Upper lobe of left lung (tissue), 4 donors: ENCODE data around the gene TBL1Y.

ENCODE experiments used
- CTCF ChIP-seq, 6 experiments: fragments of 450-650 bp in 4 of 6; fragments of 200-600 bp in 2 of 6; sonication (generic) in 2 of 6; IDR thresholded peaks; one replicate each; pipeline ENCODE4 v1.5.1; 2016 to 2019; ENCODE audit warnings: antibody characterized with exemption in 6 of 6
- POLR2A ChIP-seq, 4 donors: fragments of 450-650 bp; IDR thresholded peaks; one replicate each; pipeline ENCODE4 v1.5.1; 2016 to 2017; ENCODE audit warnings: antibody characterized with exemption in 4 of 4, mild to moderate bottlenecking in 2 of 4
- POLR2AphosphoS5 ChIP-seq, 2 donors: sonication (generic); formaldehyde crosslinking; IDR thresholded peaks; one replicate each; pipeline ENCODE4 v1.5.1; 2017; ENCODE audit warnings: antibody characterized with exemption in 2 of 2

- TF ChIP-seq CTCF (IDR thresholded peaks at IDR 0.05) (no peak), POLR2A (IDR thresholded peaks at IDR 0.05) (no peak), POLR2AphosphoS5 (IDR thresholded peaks at IDR 0.05) (no peak)
Measured at GRCh38 chrY:7056886-7057285, 146.4 kb downstream of the TBL1Y start.
